Neural progenitor cell (in vitro differentiated cells): Measurements from ENCODE around the gene RBFOX2.

ENCODE experiments used
- CTCF ChIP-seq: fragments of 200-600 bp; sonication (generic); IDR thresholded peaks from 2 replicates; pipeline ENCODE4 v1.5.1; 2017; ENCODE audit warnings: antibody characterized with exemption, mild to moderate bottlenecking
- EZH2 ChIP-seq: fragments of 200-600 bp; sonication (generic); IDR thresholded peaks from 2 replicates; pipeline ENCODE4 v1.6.1; 2017; ENCODE audit warnings: antibody characterized with exemption, mild to moderate bottlenecking, moderate library complexity
- EZH2phosphoT487 ChIP-seq: fragments of 200-600 bp; sonication (generic); IDR thresholded peaks from 2 replicates; pipeline ENCODE4 v1.6.1; 2017; ENCODE audit warnings: antibody characterized with exemption

- no peak for TF ChIP-seq CTCF
- TF ChIP-seq EZH2 = no peak
- TF ChIP-seq EZH2phosphoT487 = no peak
Measured at GRCh38 chr22:35739931-35740380, 288.7 kb downstream of the RBFOX2 start.
